IMR-90 (cell line): ENCODE results near the gene GNG7. TPM values are rescaled to one million over a fixed set of nuclear protein-coding genes. Genes with fewer than 3 reads are reported as not detected.
A peak's percentile ranks its signal among the peaks of the same experiment; 100 is the strongest.

ENCODE experiments used
- ATAC-seq: fragments of 200-7000 bp; cut with Tn5 transposase; 2 replicates; pipeline ENCODE4 v1.9.1; 2020; ENCODE audit warnings: low read depth, mild to moderate bottlenecking, moderate library complexity
- BruUV-seq: library from RNA; stranded (reverse); fragments of 400-500 nt; replicated peaks from 2 replicates; lab custom pipeline; 2021; lab: Mats Ljungman, UMichigan
- CTCF ChIA-PET: fragments of 300-600 bp; formaldehyde crosslinking; extraction: SDS; loops from one replicate; lab custom pipeline; 2021; ENCODE audit warnings: antibody characterized with exemption; lab: Yijun Ruan, JAX
- POLR2A ChIA-PET: fragments of 300-600 bp; sonication (Branson Sonifier 250); formaldehyde crosslinking; loops from one replicate; lab custom pipeline; 2022; ENCODE audit warnings: antibody characterized with exemption; ENCODE audit not compliant: unreplicated experiment; lab: Charles Lee
- DNase-seq: peaks from one replicate; pipeline ENCODE4 v3.0.0; 2013
- H2AFZ ChIP-seq: replicated peaks from 2 replicates; pipeline ENCODE3; 2013; ENCODE audit warnings: low read length, mild to moderate bottlenecking; ENCODE audit not compliant: poor library complexity
- H2AK5ac ChIP-seq: 2 replicates; pipeline ENCODE4 v1.6.1; 2013; ENCODE audit warnings: low read depth, low read length, inconsistent platforms
- H2AK9ac ChIP-seq: replicated peaks from 2 replicates; pipeline ENCODE3; 2013; ENCODE audit warnings: mild to moderate bottlenecking, low read depth, low read length, moderate library complexity; ENCODE audit not compliant: poor library complexity
- H2BK120ac ChIP-seq: 2 replicates; pipeline ENCODE4 v1.6.1; 2013; ENCODE audit warnings: low read depth, low read length, inconsistent platforms
- H2BK15ac ChIP-seq: 3 replicates; pipeline ENCODE4 v1.6.1; 2013; ENCODE audit warnings: low read depth, low read length, inconsistent platforms
- H2BK20ac ChIP-seq: 2 replicates; pipeline ENCODE4 v1.6.1; 2013; ENCODE audit warnings: low read depth, mild to moderate bottlenecking, inconsistent platforms, low read length, moderate library complexity
- H2BK5ac ChIP-seq: 2 replicates; pipeline ENCODE4 v1.6.1; 2013; ENCODE audit warnings: mild to moderate bottlenecking, low read depth, low read length, inconsistent platforms; ENCODE audit not compliant: poor library complexity, severe bottlenecking
- H3K14ac ChIP-seq: replicated peaks from 2 replicates; pipeline ENCODE4 v1.6.1; 2013; ENCODE audit warnings: low read depth, low read length, inconsistent platforms
- H3K18ac ChIP-seq: 2 replicates; pipeline ENCODE4 v1.6.1; 2013; ENCODE audit warnings: low read depth, low read length, control low read depth
- H3K23ac ChIP-seq: 2 replicates; pipeline ENCODE4 v1.6.1; 2013; ENCODE audit warnings: low read depth, low read length, inconsistent platforms
- H3K27ac ChIP-seq: 2 replicates; pipeline ENCODE4 v1.5.1; 2013; ENCODE audit warnings: mild to moderate bottlenecking, control low read depth, low read length; ENCODE audit not compliant: insufficient read depth
- H3K27me3 ChIP-seq: 2 replicates; pipeline ENCODE4 v1.6.1; 2013; ENCODE audit warnings: low read length; ENCODE audit not compliant: control insufficient read depth, insufficient read depth
- H3K36me3 ChIP-seq: 2 replicates; pipeline ENCODE4 v1.6.1; 2013; ENCODE audit warnings: low read length, mixed read lengths; ENCODE audit not compliant: control insufficient read depth, insufficient read depth
- H3K4ac ChIP-seq: 2 replicates; pipeline ENCODE4 v1.6.1; 2013; ENCODE audit warnings: low read depth, low read length, inconsistent platforms
- H3K4me1 ChIP-seq: 2 replicates; pipeline ENCODE4 v1.6.1; 2013; ENCODE audit warnings: low read length, mixed read lengths; ENCODE audit not compliant: control insufficient read depth, insufficient read depth
- H3K4me2 ChIP-seq: 2 replicates; pipeline ENCODE4 v1.6.1; 2013; ENCODE audit warnings: low read depth, mild to moderate bottlenecking, control low read depth, low read length, moderate library complexity
- H3K4me3 ChIP-seq: 2 replicates; pipeline ENCODE4 v1.5.1; 2013; ENCODE audit warnings: low read depth, mild to moderate bottlenecking, control low read depth, low read length, moderate library complexity; ENCODE audit not compliant: insufficient read depth
- H3K56ac ChIP-seq: 2 replicates; pipeline ENCODE4 v1.6.1; 2013; ENCODE audit warnings: low read length, inconsistent platforms; ENCODE audit not compliant: insufficient read depth; ENCODE audit errors: extremely low read depth
- H3K79me1 ChIP-seq, 2 experiments: 2 replicates each; pipeline ENCODE4 v1.6.1; 2013; ENCODE audit warnings: low read length in 2 of 2, inconsistent platforms in 1 of 2, low read depth in 1 of 2
- H3K9ac ChIP-seq: 2 replicates; pipeline ENCODE4 v1.6.1; 2013; ENCODE audit warnings: low read depth, low read length, control low read depth
- H3K9me1 ChIP-seq: 2 replicates; pipeline ENCODE4 v1.6.1; 2013; ENCODE audit warnings: low read length, inconsistent platforms; ENCODE audit not compliant: insufficient read depth
- H3K9me3 ChIP-seq: 2 replicates; pipeline ENCODE4 v1.6.1; 2013; ENCODE audit warnings: low read length; ENCODE audit not compliant: control insufficient read depth, insufficient read depth
- H4K20me1 ChIP-seq: 2 replicates; pipeline ENCODE4 v1.6.1; 2013; ENCODE audit warnings: low read length, inconsistent platforms; ENCODE audit not compliant: insufficient read depth
- H4K5ac ChIP-seq: 2 replicates; pipeline ENCODE4 v1.6.1; 2013; ENCODE audit warnings: mild to moderate bottlenecking, low read depth, low read length, control low read depth
- H4K8ac ChIP-seq, 2 experiments: 2 replicates each; pipeline ENCODE4 v1.6.1; 2013; ENCODE audit warnings: low read depth in 2 of 2, low read length in 2 of 2, control low read depth in 1 of 2, inconsistent platforms in 1 of 2
- H4K91ac ChIP-seq: 2 replicates; pipeline ENCODE4 v1.6.1; 2013; ENCODE audit warnings: low read depth, low read length, inconsistent platforms; ENCODE audit not compliant: insufficient read depth
- CEBPB ChIP-seq: IDR thresholded peaks from 2 replicates; pipeline ENCODE4 v1.6.1; 2012; ENCODE audit warnings: low read depth, low read length, improper control_type of control experiment
- CHD1 ChIP-seq: IDR thresholded peaks from 2 replicates; pipeline ENCODE4 v1.6.1; 2012; ENCODE audit warnings: low read depth, low read length, improper control_type of control experiment
- FOS ChIP-seq: fragments of 150-350 bp; IDR thresholded peaks from 2 replicates; pipeline ENCODE4 v1.6.1; 2016; ENCODE audit warnings: low read depth, low read length
- NFE2L2 ChIP-seq: fragments of 150-350 bp; IDR thresholded peaks from 2 replicates; pipeline ENCODE4 v1.6.1; 2016; ENCODE audit warnings: low read depth, mild to moderate bottlenecking, low read length
- RAD21 ChIP-seq: IDR thresholded peaks from 2 replicates; pipeline ENCODE4 v1.6.1; 2012; ENCODE audit warnings: low read length, improper control_type of control experiment
- RCOR1 ChIP-seq: IDR thresholded peaks from 2 replicates; pipeline ENCODE4 v1.6.1; 2012; ENCODE audit warnings: mild to moderate bottlenecking, low read length, improper control_type of control experiment; ENCODE audit not compliant: insufficient replicate concordance
- SMC3 ChIP-seq: fragments of 150-350 bp; IDR thresholded peaks from 2 replicates; pipeline ENCODE4 v1.6.1; 2016; ENCODE audit warnings: low read depth, mild to moderate bottlenecking, antibody characterized with exemption, low read length, moderate library complexity
- WGBS, 2 experiments: methylation state at CpG; one replicate each; pipeline versions ENCODE4 v1.1.5 to v1.1.7; 2013; ENCODE audit warnings: missing lambda C conversion rate in 2 of 2; ENCODE audit not compliant: insufficient read length in 1 of 2; ENCODE audit errors: extremely low coverage in 2 of 2; 5-methylcytosine and 5-hydroxymethylcytosine counted together
- dilution Hi-C: fragments of 300-500 bp; cut with HindIII; formaldehyde crosslinking; loops from one replicate; pipeline ENCODE4 v1.14.3; 2018; ENCODE audit warnings: low sequenced_read_pairs; ENCODE audit not compliant: unreplicated experiment
- in situ Hi-C: fragments of 300-500 bp; cut with MboI; formaldehyde crosslinking; loops from 3 replicates; pipeline ENCODE4 v1.14.3; 2019; ENCODE audit warnings: low sequenced_read_pairs, inconsistent platforms, mixed read lengths
- intact Hi-C: fragments of 100-400 bp; cut with micrococcal nuclease; formaldehyde crosslinking; loops from 2 replicates; pipeline ENCODE4 v1.10.0; 2022
- polyA plus RNA-seq, 3 experiments: library from polyadenylated mRNA; depleted of rRNA; stranded (reverse); fragments of >200 nt; gene quantifications; 2 replicates each; pipeline ENCODE4 v1.2.3, GENCODE V29; 2012; ENCODE audit warnings: low replicate concordance in 1 of 3
- total RNA-seq: library from RNA; depleted of rRNA; stranded (reverse); fragments of >200 nt; gene quantifications from 2 replicates; pipeline ENCODE4 v1.2.3, GENCODE V29; 2012
- TF ChIP-seq, protein P1 (sequence below): conservative IDR thresholded peaks from 2 replicates; pipeline ENCODE4 v1.5.1; 2012; ENCODE audit warnings: mild to moderate bottlenecking, low read depth, low read length, improper control_type of control experiment
- TF ChIP-seq, protein P2 (sequence below): fragments of 150-350 bp; IDR thresholded peaks from 2 replicates; pipeline ENCODE4 v1.6.1; 2016; ENCODE audit warnings: low read depth, mild to moderate bottlenecking, low read length, moderate library complexity, borderline replicate concordance
- TF ChIP-seq, protein P3 (sequence below): fragments of 150-350 bp; IDR thresholded peaks from 2 replicates; pipeline ENCODE4 v1.6.1; 2017; ENCODE audit warnings: mild to moderate bottlenecking, antibody characterized with exemption, low read length, low read depth

Gene GNG7
- total and polyA plus RNA-seq, 2 of the 4 experiments (the other 2 are of a cell fraction), result under 0.01 to 0.21 TPM

DNA sequence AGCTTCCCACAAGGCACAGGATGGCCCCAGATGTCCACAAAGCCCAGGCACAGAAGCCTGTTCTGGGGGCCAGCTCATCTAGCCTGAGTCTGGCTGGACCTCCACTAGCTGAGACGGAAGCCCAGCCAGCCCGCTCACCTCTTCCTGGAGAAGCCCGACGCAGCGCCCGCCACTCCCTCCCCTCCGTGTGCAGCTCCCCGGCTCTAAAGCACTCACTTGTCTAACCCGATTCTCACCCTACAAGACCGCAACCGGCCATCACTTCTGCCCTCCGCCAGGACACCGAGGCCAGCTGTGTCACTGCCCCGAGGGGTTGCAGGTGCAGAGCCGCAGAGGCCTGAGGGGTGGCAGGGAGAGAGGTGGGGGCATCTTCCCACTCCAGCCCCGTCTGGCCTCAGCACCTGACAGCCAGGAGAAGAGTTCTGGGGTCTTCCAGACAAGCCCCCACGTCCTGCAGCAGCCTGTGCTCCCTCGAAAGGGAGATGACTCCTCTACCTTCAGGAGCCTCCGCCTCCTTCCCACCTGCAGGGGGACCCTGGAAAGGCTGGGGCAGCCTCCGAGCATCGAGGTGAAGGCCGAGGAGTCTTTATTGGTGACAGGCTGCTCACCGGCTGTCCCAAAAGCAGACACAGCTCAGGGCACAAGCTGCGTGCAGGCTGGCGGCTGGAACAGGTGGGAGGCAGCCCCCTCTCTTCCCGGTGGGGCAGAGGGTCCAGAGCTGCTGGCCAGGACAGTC is 24.6 kb upstream of the GNG7 start:
- no peak overlapping the region for H3K4me3 ChIP-seq
- H2BK120ac ChIP-seq, result no peak overlapping the region
- no peaks in the 10 kb centered on the region; the same call in 1 of the 2 replicates for H4K20me1 ChIP-seq
- H3K4me2 ChIP-seq, result no peak overlapping the region
- peaks cover 0 to 6% of the 10 kb centered on the region in 2 experiments; a peak in 1 of 4 replicates for H3K79me1 ChIP-seq
- TF ChIP-seq CHD1 (no peak), RCOR1 (no peak), SMC3 (no peak), RAD21 (no peak), CEBPB (no peak), FOS (no peak), NFE2L2 (no peak)
- TF ChIP-seq, protein P1, sequence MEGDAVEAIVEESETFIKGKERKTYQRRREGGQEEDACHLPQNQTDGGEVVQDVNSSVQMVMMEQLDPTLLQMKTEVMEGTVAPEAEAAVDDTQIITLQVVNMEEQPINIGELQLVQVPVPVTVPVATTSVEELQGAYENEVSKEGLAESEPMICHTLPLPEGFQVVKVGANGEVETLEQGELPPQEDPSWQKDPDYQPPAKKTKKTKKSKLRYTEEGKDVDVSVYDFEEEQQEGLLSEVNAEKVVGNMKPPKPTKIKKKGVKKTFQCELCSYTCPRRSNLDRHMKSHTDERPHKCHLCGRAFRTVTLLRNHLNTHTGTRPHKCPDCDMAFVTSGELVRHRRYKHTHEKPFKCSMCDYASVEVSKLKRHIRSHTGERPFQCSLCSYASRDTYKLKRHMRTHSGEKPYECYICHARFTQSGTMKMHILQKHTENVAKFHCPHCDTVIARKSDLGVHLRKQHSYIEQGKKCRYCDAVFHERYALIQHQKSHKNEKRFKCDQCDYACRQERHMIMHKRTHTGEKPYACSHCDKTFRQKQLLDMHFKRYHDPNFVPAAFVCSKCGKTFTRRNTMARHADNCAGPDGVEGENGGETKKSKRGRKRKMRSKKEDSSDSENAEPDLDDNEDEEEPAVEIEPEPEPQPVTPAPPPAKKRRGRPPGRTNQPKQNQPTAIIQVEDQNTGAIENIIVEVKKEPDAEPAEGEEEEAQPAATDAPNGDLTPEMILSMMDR, result no peak
- TF ChIP-seq, protein P2, sequence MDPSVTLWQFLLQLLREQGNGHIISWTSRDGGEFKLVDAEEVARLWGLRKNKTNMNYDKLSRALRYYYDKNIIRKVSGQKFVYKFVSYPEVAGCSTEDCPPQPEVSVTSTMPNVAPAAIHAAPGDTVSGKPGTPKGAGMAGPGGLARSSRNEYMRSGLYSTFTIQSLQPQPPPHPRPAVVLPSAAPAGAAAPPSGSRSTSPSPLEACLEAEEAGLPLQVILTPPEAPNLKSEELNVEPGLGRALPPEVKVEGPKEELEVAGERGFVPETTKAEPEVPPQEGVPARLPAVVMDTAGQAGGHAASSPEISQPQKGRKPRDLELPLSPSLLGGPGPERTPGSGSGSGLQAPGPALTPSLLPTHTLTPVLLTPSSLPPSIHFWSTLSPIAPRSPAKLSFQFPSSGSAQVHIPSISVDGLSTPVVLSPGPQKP, result no peak
- TF ChIP-seq, protein P3, sequence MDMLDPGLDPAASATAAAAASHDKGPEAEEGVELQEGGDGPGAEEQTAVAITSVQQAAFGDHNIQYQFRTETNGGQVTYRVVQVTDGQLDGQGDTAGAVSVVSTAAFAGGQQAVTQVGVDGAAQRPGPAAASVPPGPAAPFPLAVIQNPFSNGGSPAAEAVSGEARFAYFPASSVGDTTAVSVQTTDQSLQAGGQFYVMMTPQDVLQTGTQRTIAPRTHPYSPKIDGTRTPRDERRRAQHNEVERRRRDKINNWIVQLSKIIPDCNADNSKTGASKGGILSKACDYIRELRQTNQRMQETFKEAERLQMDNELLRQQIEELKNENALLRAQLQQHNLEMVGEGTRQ, result no peak
- no peak overlapping the region for H3K4ac ChIP-seq
- no peak overlapping the region for H2BK20ac ChIP-seq
- no peak overlapping the region for H4K5ac ChIP-seq
- peaks cover 7% of the 10 kb centered on the region; the same call in 1 of the 2 replicates for H3K9me1 ChIP-seq
- no peak overlapping the region for H3K18ac ChIP-seq
- H3K9ac ChIP-seq, result no peak overlapping the region
- peaks cover 14% of the 10 kb centered on the region for H3K27me3 ChIP-seq
- ATAC-seq (no peak), DNase-seq (no peak)
- no peak overlapping the region for H2BK5ac ChIP-seq
- H3K27ac ChIP-seq, result no peak overlapping the region
- peaks cover 12% of the 10 kb centered on the region for H3K4me1 ChIP-seq
- H2AFZ ChIP-seq, result peak overlapping the region; percentile 5
- no peak overlapping the region for H2AK5ac ChIP-seq
- H3K23ac ChIP-seq, result no peak overlapping the region
- H4K8ac ChIP-seq, result no peak overlapping the region
- CTCF ChIA-PET, result no interaction called here
- H2BK15ac ChIP-seq, result no peak overlapping the region
- in situ Hi-C loops (no loop called here), dilution Hi-C loops (no loop called here), intact Hi-C loops (no loop called here)
- no peak overlapping the region for H3K56ac ChIP-seq
- WGBS, 2 experiments, result 40% methylated on average over 4 of the region's 26 CpGs; no CpG with 5 or more reads in 1 of the 2 experiments
- POLR2A ChIA-PET, result no interaction called here
- H2AK9ac ChIP-seq, result no peak overlapping the region
- no TSS peak for BruUV-seq
- no peaks in the 10 kb centered on the region for H3K9me3 ChIP-seq
- no peak overlapping the region for H4K91ac ChIP-seq
- H3K14ac ChIP-seq, result no peak overlapping the region
- H3K36me3 ChIP-seq, result no peaks in the 10 kb centered on the region
